DND-41 (cell line): ENCODE measurements around the gene ULBP1.

ENCODE experiments used
- EZH2 ChIP-seq: IDR thresholded peaks from 3 replicates; pipeline ENCODE4 v1.6.1; 2012; ENCODE audit warnings: borderline replicate concordance, low read depth, mild to moderate bottlenecking, moderate library complexity, low read length, inconsistent platforms; ENCODE audit not compliant: severe bottlenecking
- TF ChIP-seq, protein P1 (sequence below): IDR thresholded peaks from 2 replicates; pipeline ENCODE4 v1.5.1; 2012; ENCODE audit warnings: borderline replicate concordance, low read length, moderate library complexity, mild to moderate bottlenecking; ENCODE audit not compliant: poor library complexity, severe bottlenecking; ENCODE audit errors: extremely low read depth

DNA sequence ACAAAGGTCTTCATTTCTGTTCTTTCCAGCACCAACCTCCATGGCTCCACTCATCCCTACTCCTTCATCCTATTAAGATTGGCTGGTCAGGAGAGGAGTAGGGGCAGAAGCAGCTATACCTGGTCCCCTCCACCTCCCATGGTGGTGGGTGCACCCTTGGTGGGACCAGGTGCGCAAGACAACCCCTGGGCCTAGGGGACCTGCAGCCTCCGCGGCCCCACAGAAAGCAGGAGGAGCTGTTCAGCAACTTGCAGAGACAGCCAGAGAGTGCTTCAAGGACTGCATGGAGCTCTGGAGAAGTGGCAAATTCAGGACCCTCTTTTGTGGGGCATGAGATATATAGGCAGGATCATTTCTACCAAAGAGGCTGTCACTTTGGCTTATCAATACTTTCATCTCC, 12.1 kb upstream of the ULBP1 start:
- no peak for TF ChIP-seq EZH2
- TF ChIP-seq, protein P1, sequence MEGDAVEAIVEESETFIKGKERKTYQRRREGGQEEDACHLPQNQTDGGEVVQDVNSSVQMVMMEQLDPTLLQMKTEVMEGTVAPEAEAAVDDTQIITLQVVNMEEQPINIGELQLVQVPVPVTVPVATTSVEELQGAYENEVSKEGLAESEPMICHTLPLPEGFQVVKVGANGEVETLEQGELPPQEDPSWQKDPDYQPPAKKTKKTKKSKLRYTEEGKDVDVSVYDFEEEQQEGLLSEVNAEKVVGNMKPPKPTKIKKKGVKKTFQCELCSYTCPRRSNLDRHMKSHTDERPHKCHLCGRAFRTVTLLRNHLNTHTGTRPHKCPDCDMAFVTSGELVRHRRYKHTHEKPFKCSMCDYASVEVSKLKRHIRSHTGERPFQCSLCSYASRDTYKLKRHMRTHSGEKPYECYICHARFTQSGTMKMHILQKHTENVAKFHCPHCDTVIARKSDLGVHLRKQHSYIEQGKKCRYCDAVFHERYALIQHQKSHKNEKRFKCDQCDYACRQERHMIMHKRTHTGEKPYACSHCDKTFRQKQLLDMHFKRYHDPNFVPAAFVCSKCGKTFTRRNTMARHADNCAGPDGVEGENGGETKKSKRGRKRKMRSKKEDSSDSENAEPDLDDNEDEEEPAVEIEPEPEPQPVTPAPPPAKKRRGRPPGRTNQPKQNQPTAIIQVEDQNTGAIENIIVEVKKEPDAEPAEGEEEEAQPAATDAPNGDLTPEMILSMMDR, result no peak
